K562 (cell line): ENCODE measurements around the gene BSPRY. TPM values are rescaled to one million over a fixed set of nuclear protein-coding genes. Genes with fewer than 3 reads are reported as not detected.

Experiments used
- ARID1B ChIP-seq: fragments of 450-650 bp; IDR thresholded peaks from 2 replicates; pipeline ENCODE4 v1.6.1; 2016; ENCODE audit warnings: antibody characterized with exemption, mild to moderate bottlenecking, inconsistent platforms
- ATF3 ChIP-seq, 2 experiments: fragments of 450-650 bp in 1 of 2; sonication (generic) in 1 of 2; formaldehyde crosslinking in 1 of 2; IDR thresholded peaks in 1 of 2; conservative IDR thresholded peaks in 1 of 2; 2 replicates each; pipeline versions ENCODE4 v1.6.1 to v1.8.1; 2016 to 2023; ENCODE audit warnings: mild to moderate bottlenecking in 2 of 2, moderate library complexity in 2 of 2, inconsistent platforms in 1 of 2, missing genetic modification reagents in 1 of 2
- CBX3 ChIP-seq, 2 experiments: IDR thresholded peaks; 1 replicate in 1 of 2; 2 replicates in 1 of 2; pipeline ENCODE4 v1.6.1; 2012; ENCODE audit warnings: inconsistent platforms in 2 of 2, low read length in 2 of 2, borderline replicate concordance in 1 of 2, control low read depth in 1 of 2
- DIDO1 ChIP-seq: fragments of 450-650 bp; IDR thresholded peaks from 2 replicates; pipeline ENCODE4 v1.6.1; 2016; ENCODE audit warnings: low read depth, missing biosample characterization, missing genetic modification characterization
- FOXA3 ChIP-seq, 2 experiments: fragments of 450-650 bp in 1 of 2; sonication (generic) in 1 of 2; formaldehyde crosslinking; IDR thresholded peaks in 1 of 2; conservative IDR thresholded peaks in 1 of 2; 2 replicates each; pipeline versions ENCODE4 v1.4.0 to v1.8.0; 2020 to 2022; ENCODE audit warnings: mild to moderate bottlenecking in 2 of 2, missing genetic modification reagents in 1 of 2
- FOXP1 ChIP-seq: sonication (generic); formaldehyde crosslinking; IDR thresholded peaks from 2 replicates; pipeline ENCODE4 v1.8.0; 2022; ENCODE audit warnings: mild to moderate bottlenecking, missing genetic modification reagents
- GMEB1 ChIP-seq: fragments of 250-450 bp; sonication (Bioruptor Pico); IDR thresholded peaks from 2 replicates; pipeline ENCODE4 v1.4.0; 2020; ENCODE audit warnings: mild to moderate bottlenecking
- ILK ChIP-seq: fragments of 450-650 bp; IDR thresholded peaks from 2 replicates; pipeline ENCODE4 v1.6.1; 2016; ENCODE audit warnings: missing genetic modification characterization, low read depth, mild to moderate bottlenecking, missing compliant biosample characterization, moderate library complexity, borderline replicate concordance
- KDM5B ChIP-seq: fragments of 200-600 bp; sonication (generic); IDR thresholded peaks from 2 replicates; pipeline ENCODE4 v1.6.1; 2012; ENCODE audit warnings: low read depth, mild to moderate bottlenecking, moderate library complexity, low read length, control low read depth, inconsistent platforms; ENCODE audit not compliant: insufficient replicate concordance
- MEF2A ChIP-seq: IDR thresholded peaks from 2 replicates; pipeline ENCODE4 v1.6.1; 2011; ENCODE audit warnings: low read depth, mild to moderate bottlenecking, low read length, moderate library complexity; ENCODE audit not compliant: control insufficient read depth
- MEF2D ChIP-seq: conservative IDR thresholded peaks from 2 replicates; pipeline ENCODE4 v1.6.1; 2016; ENCODE audit warnings: low read depth, missing genetic modification characterization, missing compliant biosample characterization
- NCOA4 ChIP-seq: fragments of 450-650 bp; IDR thresholded peaks from 2 replicates; pipeline ENCODE4 v1.6.1; 2018; ENCODE audit warnings: mild to moderate bottlenecking; ENCODE audit not compliant: partially characterized antibody
- NCOR1 ChIP-seq: fragments of 450-650 bp; IDR thresholded peaks from 2 replicates; pipeline ENCODE4 v1.6.1; 2016; ENCODE audit warnings: mild to moderate bottlenecking, moderate library complexity
- NFE2 ChIP-seq: IDR thresholded peaks from 2 replicates; pipeline ENCODE4 v1.6.1; 2014; ENCODE audit warnings: antibody characterized with exemption, low read depth
- NUFIP1 ChIP-seq: fragments of 450-650 bp; IDR thresholded peaks from 2 replicates; pipeline ENCODE4 v1.6.1; 2018; ENCODE audit not compliant: partially characterized antibody
- PHB ChIP-seq: fragments of 250-450 bp; sonication (Bioruptor Pico); IDR thresholded peaks from 2 replicates; pipeline ENCODE4 v1.5.0; 2021
- RBM14 ChIP-seq: fragments of 200-400 bp; formaldehyde crosslinking; IDR thresholded peaks from 2 replicates; pipeline ENCODE4 v1.6.1; 2018; ENCODE audit warnings: low read depth, mild to moderate bottlenecking, low read length, moderate library complexity, borderline replicate concordance; ENCODE audit not compliant: insufficient read depth
- RBM39 ChIP-seq: fragments of 200-400 bp; formaldehyde crosslinking; optimal IDR thresholded peaks from 2 replicates; pipeline ENCODE3; 2018; ENCODE audit warnings: low read depth, low read length
- SIN3A ChIP-seq, 2 experiments: fragments of 150-350 bp in 1 of 2; IDR thresholded peaks; 2 replicates each; pipeline ENCODE4 v1.6.1; 2011 to 2016; ENCODE audit warnings: borderline replicate concordance in 2 of 2, low read depth in 2 of 2, low read length in 2 of 2, mild to moderate bottlenecking in 2 of 2, moderate library complexity in 2 of 2; ENCODE audit not compliant: control insufficient read depth in 1 of 2
- SMAD2 ChIP-seq: fragments of 150-350 bp; IDR thresholded peaks from 2 replicates; pipeline ENCODE4 v1.6.1; 2014; ENCODE audit warnings: low read depth, mild to moderate bottlenecking, low read length
- TARDBP ChIP-seq: fragments of 450-650 bp; IDR thresholded peaks from 2 replicates; pipeline ENCODE4 v1.6.1; 2016
- TRIM28 ChIP-seq: fragments of 450-650 bp; IDR thresholded peaks from 2 replicates; pipeline ENCODE4 v1.6.1; 2017
- TSC22D4 ChIP-seq: fragments of 450-650 bp; IDR thresholded peaks from 2 replicates; pipeline ENCODE4 v1.6.1; 2016; ENCODE audit warnings: missing genetic modification characterization, missing biosample characterization, control low read depth
- WHSC1 ChIP-seq: IDR thresholded peaks from one replicate; pipeline ENCODE4 v1.6.1; 2012; ENCODE audit warnings: low read length, control low read depth, inconsistent platforms
- YBX1 ChIP-seq: fragments of 450-650 bp; IDR thresholded peaks from 2 replicates; pipeline ENCODE4 v1.7.1; 2016; ENCODE audit warnings: mild to moderate bottlenecking
- ZBED1 ChIP-seq: IDR thresholded peaks from 2 replicates; pipeline ENCODE4 v1.6.1; 2014
- ZNF175 ChIP-seq: fragments of 200-800 bp; sonication (Bioruptor generic); IDR thresholded peaks from 2 replicates; pipeline ENCODE4 v1.6.1; 2016; ENCODE audit warnings: low read depth, mild to moderate bottlenecking, missing genetic modification characterization, missing compliant biosample characterization
- ZNF79 ChIP-seq: fragments of 250-450 bp; sonication (Bioruptor Pico); IDR thresholded peaks from 2 replicates; pipeline ENCODE4 v1.4.0; 2020; ENCODE audit warnings: low read depth, mild to moderate bottlenecking, moderate library complexity
- polyA plus RNA-seq, 8 experiments: library from polyadenylated mRNA; depleted of rRNA in 4 of 8; stranded (reverse) in 5 of 8; unstranded in 3 of 8; fragments of >200 nt; fragmentation: Nextera tagmentation in 2 of 8; fragmentation: Illumina TruSeq in 1 of 8; extraction: Ambion mirVana in 2 of 8; extraction: Trizol in 1 of 8; gene quantifications; 2 replicates each; pipeline versions ENCODE4 v1.2.1 to v1.2.3, GENCODE V29; 2011 to 2014; ENCODE audit warnings: inconsistent platforms in 1 of 8, missing spikeins in 1 of 8
- total RNA-seq, 7 experiments: library from RNA; depleted of rRNA in 6 of 7; stranded (reverse); fragments of >200 nt in 6 of 7; fragmentation: Illumina TruSeq in 2 of 7; extraction: Trizol in 2 of 7; gene quantifications; 2 replicates each; pipeline versions ENCODE4 v1.2.1 to v1.2.3, GENCODE V29; 2011 to 2021; ENCODE audit warnings: low replicate concordance in 1 of 7

Gene BSPRY
- total and polyA plus RNA-seq, 9 of the 15 experiments (the other 6 are each of a cell fraction or from before 2014, with no cell fraction given): 0.07 to 0.67 (median 0.18) TPM

- TF ChIP-seq FOXP1 (CRISPR knock-in tag): peak; percentile 89
- no peak for TF ChIP-seq ZNF79 (CRISPR knock-in tag)
- TF ChIP-seq NCOR1: peak; percentile 47; the same call in 1 of the 2 replicates
- no peak for TF ChIP-seq TSC22D4 (tag)
- TF ChIP-seq RBM39: no peak
- peak; percentile 49 for TF ChIP-seq NFE2
- TF ChIP-seq FOXA3 (CRISPR knock-in tag; conservative IDR thresholded peaks at IDR 0.05 in 1 of 2, IDR thresholded peaks at IDR 0.05 in 1 of 2): peak in 1 of 2 experiments; percentile 37; a peak in 1 of 4 replicates
- peak; percentile 74 for TF ChIP-seq DIDO1 (tag)
- no peak for TF ChIP-seq PHB (CRISPR knock-in tag)
- TF ChIP-seq WHSC1: no peak
- TF ChIP-seq NCOA4: no peak
- TF ChIP-seq GMEB1 (CRISPR knock-in tag): peak; percentile 79
- peak in 1 of 2 experiments; percentile 75; a peak in 1 of 3 replicates for TF ChIP-seq CBX3 (IDR thresholded peaks at IDR 0.05; ENCODE audit: borderline replicate concordance in 1 of 2, low read length in 2 of 2)
- peak; percentile 85 to 91; a peak in 2 of 4 replicates for TF ChIP-seq SIN3A (IDR thresholded peaks at IDR 0.05; ENCODE audit: borderline replicate concordance in 2 of 2, control insufficient read depth in 1 of 2, low read depth in 2 of 2, low read length in 2 of 2)
- no peak for TF ChIP-seq RBM14
- no peak for TF ChIP-seq ILK (tag)
- peak; percentile 57 for TF ChIP-seq TRIM28
- TF ChIP-seq NUFIP1: no peak
- no peak; the same call in 1 of the 2 replicates for TF ChIP-seq ARID1B
- TF ChIP-seq MEF2A: no peak; the same call in 1 of the 2 replicates
- peak; percentile 86 for TF ChIP-seq KDM5B
- no peak; the same call in 1 of the 2 replicates for TF ChIP-seq MEF2D (tag)
- no peak for TF ChIP-seq SMAD2
- TF ChIP-seq ZNF175 (CRISPR knock-in tag): peak; percentile 64
- TF ChIP-seq TARDBP: no peak
- peak; percentile 49; the same call in 1 of the 2 replicates for TF ChIP-seq ATF3 (IDR thresholded peaks at IDR 0.05)
- no peak; the same call in 1 of the 2 replicates for TF ChIP-seq ATF3 (CRISPR knock-in tag; conservative IDR thresholded peaks at IDR 0.05)
- TF ChIP-seq ZBED1: peak; percentile 53; the same call in 1 of the 2 replicates
- no peak for TF ChIP-seq YBX1
Observed at GRCh38 chr9:113410207-113410864, 61.0 kb downstream of the BSPRY start, which contains the start of the genes C9orf43 and POLE3 (continued).
